HG03095 (cell line): ENCODE measurements around the gene YJU2.
"Not testable (repeated sequence)": the region's sequence is repeated elsewhere in the genome, so short reads cannot be mapped to it uniquely, and the experiment has no call there.

Source experiments
- ATAC-seq: cut with Tn5 transposase; IDR thresholded peaks from one replicate; pipeline ENCODE4 v1.9.1; 2021; ENCODE audit warnings: moderate library complexity; ENCODE audit not compliant: unreplicated experiment

Gene YJU2

DNA sequence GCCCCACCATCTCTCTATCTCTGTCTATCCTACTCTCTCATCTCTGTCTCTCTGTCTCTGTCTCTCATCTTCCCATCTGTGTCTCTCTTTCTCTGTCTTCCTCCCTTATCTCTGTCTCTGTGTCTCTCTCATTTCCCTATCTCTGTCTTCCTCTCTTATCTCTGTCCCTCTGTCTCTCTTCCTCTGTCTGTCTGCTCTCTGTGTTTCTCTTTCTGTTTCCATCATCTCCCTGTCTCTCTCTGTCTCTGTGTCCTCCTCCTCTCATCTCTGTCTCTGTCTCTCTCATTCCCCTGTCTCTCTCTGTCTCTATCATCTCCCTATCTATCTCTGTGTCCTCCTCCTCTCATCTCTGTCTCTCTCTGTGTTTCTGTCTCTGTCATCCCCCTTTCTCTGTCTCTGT lies 19.1 kb upstream of the YJU2 start:
- ATAC-seq = no peak

DNA sequence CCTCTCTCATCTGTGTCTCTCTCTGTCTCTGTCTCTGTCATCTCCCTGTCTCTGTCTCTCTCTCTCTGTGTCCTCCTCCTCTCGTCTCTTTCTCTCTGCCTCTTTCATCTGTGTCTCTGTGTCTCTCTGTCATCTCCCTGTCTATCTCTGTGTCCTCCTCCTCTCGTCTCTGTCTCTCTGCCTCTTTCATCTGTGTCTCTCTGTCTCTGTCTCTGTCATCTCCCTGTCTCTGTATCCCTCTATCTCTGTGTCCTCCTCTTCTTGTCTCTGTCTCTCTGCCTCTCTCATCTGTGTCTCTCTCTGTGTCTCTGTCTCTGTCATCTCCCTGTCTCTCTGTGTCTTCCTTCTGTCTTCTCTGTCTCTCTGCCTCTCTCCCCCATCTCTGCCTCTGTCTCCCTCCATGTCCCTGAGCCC lies 18.1 kb upstream of the YJU2 start:
- ATAC-seq = no peak

- no peak for ATAC-seq
Measured at GRCh38 chr19:4229179-4229931, 17.5 kb upstream of the YJU2 start, which contains the start of gene EBI3. Gene EBI3 (plus strand): TSS chr19:4229523. CDS start chr19:4229551, 28 bp downstream.

DNA sequence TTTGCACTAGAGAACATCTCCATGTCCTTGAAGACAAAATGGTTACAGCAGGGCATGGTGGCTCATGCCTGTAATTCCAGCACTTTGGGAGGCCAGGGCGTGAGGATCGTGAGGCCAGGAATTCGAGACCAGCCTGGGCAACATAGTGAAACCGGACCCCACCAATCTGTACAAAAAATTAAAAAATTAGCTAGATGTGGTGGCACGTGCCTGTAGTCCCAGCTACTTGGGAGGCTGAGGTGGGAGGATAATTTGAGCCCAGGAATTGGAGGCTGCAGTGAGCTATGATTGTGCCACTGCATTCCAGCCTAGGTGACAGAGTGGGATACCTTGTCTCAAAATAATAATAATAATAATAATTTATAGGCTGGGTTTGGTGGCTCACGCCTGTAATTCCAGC lies 16.6 kb upstream of the YJU2 start:
- not testable (repeated sequence) for ATAC-seq

- ATAC-seq = not testable (repeated sequence)
Measured at GRCh38 chr19:4231521-4231920, 15.4 kb upstream of the YJU2 start.

- ATAC-seq = not testable (repeated sequence)
Measured at GRCh38 chr19:4232139-4232538, 14.7 kb upstream of the YJU2 start.

DNA sequence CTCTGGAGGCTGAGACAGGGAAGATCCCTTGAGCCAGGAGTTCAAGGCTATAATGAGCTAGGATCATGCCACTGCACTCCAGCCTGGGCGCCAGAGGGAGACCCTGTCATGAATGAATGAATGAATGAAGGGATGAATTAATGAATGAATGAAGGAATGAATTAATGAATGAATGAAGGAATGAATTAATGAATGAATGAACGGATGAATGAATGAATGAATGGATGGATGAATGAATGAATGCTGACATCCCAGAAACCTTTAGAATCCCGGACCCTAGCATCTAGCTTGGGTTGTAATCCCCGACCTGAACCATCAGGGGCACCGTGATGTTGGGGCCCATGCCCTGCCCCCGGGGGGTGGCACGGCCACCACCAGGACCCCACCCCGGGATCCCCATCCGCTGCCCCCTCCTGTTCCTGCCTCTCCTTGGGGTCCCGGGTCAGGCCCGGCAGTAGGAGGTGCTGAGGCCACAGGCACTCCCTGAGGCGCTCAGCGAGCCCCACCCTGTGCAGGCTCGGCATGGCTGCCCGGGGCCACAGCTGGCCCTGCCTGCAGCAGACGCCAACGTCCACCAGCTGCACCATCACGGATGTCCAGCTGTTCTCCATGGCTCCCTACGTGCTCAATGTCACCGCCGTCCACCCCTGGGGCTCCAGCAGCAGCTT lies 14.1 kb upstream of the YJU2 start:
- no peak for ATAC-seq

- ATAC-seq = no peak
Measured at GRCh38 chr19:4233282-4233853, 13.5 kb upstream of the YJU2 start.

GRCh38 chr19:4234142-4234861 lies 12.6 kb upstream of the YJU2 start:
- no peak for ATAC-seq

- ATAC-seq = no peak
Measured at GRCh38 chr19:4234862-4235201, 12.0 kb upstream of the YJU2 start.

DNA sequence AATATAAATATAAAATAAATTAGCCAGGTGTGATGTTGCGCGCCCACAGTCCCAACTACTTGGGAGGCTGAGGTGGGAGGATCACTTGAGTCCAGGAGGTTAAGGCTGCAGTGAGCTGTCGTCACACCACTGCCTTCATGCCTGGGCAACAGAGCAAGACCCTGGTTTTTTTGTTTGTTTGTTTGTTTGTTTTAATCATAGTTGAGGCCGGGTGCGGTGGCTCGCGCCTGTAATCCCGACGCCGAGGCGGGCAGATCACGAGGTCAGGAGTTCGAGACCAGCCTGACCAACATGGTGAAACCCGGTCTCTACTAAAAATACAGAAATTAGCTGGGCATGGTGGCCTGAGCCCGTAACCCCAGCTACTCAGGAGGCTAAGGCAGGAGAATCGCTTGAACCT lies 9.4 kb upstream of the YJU2 start:
- ATAC-seq = not testable (repeated sequence)

DNA sequence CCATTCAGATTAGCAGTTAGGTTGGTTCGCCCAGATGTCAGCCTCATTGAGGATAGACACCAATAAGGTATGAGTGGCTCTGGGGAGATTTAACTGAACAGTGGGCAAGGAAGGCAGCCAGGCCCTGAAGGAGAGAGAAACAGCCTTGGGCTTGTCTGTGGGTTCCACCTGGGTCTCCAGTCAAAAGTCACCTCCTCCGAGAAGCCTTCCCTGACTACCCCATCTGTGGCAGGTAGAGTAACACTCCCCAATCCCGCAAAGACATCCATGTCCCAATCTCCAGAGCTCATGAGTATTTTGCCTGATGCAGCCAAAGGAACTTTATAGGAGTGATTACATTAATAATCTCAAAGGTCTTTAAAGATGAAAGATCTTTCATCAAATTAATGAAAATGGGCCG lies 8.0 kb upstream of the YJU2 start:
- no peak for ATAC-seq

DNA sequence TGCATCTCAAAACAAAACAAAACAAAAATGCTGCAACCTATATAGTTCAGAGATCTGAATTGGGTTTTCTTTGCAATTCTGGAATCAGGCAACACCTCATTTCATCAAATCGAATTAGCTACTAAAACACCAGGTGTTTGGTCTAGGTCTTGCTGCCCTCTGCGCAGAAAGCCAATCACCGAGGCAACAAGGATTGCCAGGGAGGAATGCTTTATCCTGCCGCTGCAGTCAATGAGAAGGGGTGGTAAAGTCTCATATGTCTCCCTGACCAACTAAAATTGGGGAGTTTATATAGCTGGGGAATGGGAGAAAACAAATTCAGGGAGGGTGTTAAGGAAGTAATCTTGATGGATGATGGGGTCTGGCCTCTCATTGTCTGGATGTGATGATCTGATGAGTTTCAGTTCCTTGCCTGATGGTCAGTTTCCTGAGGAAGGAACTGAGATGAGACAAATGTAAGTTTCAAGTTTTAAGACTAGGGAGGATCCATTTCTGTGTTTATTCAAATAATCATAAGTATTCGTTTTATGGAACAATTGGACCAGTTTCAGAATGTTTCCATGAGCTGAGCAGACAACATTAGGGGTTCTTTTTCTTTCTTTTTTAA lies 5.0 kb upstream of the YJU2 start:
- ATAC-seq = no peak

DNA sequence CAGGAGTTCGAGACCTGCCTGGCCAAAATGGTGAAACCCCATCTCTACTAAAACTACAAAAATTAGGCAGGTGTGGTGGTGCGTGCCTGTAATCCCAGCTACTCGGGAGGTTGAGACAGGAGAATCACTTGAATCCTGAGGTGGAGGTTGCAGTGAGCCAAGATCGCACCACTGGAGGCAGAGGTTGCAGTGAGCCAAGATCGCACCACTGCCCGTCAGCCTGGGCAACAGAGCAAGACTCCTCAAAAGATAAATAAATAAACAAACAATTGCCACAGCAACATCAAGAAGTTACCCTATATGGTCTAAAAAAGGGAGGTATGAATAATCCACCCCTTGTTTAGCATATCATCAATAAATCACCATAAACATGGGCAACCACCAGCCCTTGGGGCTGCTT lies 942 bp upstream of the YJU2 start:
- ATAC-seq = not testable (repeated sequence)

GRCh38 chr19:4256563-4256962 lies 9.7 kb downstream of the YJU2 start:
- no peak for ATAC-seq

- ATAC-seq = no peak
Measured at GRCh38 chr19:4257025-4257424, 10.1 kb downstream of the YJU2 start.

GRCh38 chr19:4258181-4258580 lies 11.3 kb downstream of the YJU2 start:
- ATAC-seq = no peak

DNA sequence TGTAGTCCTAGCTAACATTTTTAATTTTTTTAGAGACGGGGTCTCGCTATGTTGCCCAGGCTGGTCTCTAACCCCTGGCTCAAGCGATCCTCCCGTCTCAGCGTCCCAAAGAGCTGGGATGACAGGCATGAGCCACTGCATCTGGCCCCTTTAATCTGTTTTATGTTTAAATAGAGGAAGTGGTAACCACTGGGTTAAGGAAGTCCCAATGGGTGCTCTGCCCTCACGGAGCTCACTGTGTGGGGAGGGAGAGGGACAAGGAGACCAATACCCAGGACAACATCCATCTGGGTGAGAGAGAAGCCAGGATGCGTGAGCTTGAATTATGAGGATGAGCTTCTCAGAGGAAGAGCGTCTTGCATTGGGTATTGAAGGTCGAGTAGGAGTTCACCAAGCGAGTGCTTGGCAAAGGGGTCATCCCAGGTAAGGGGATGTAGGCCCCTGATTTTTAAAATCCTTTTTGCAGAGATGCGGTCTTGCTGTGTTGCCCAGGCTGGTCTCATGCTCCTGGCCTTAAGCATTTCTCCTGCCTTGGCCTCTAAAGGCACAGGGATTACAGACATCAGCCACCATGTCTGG lies 13.8 kb downstream of the YJU2 start:
- no peak for ATAC-seq

GRCh38 chr19:4264812-4265211 lies 17.9 kb downstream of the YJU2 start:
- no peak for ATAC-seq

DNA sequence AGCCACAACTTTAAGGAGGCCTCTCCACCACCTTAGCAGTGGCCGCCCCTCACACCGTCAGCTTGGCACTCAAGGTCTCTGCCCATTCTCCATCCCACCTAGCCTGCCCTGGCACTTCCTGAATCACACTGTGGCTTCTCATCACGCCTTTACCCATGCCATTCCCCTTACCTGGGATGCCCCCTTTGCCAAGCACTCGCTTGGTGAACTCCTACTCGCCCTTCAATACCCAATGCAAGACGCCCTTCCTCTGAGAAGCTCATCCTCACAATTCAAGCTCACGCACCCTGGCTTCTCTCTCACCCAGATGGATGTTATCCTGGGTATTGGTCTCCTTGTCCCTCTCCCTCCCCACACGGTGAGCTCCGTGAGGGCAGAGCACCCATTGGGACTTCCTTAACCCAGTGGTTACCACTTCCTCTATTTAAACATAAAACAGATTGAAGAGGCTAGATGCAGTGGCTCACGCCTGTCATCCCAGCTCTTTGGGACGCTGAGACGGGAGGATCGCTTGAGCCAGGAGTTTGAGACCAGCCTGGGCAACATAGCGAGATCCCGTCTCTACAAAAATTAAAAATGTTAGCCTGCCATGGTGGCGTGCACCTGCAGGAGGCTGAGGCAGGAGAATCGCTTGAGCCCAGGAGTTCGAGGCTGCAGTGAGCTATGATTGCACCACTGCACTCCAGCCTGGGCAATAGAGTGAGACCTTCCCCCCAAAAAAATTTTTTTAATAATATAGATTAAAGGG lies 19.5 kb downstream of the YJU2 start:
- no peak for ATAC-seq
